AG04449 (cell line): ENCODE data around the gene RAB26.

Experiments
- CTCF ChIA-PET: fragments of 350-600 bp; formaldehyde crosslinking; extraction: SDS; loops from one replicate; lab custom pipeline; 2021; ENCODE audit warnings: antibody characterized with exemption; lab: Yijun Ruan, JAX
- POLR2A ChIA-PET: fragments of 400-600, 350-600 bp; formaldehyde crosslinking; extraction: SDS; loops from one replicate; lab custom pipeline; 2020; ENCODE audit warnings: antibody characterized with exemption, inconsistent platforms; lab: Yijun Ruan, JAX
- DNase-seq: peaks from one replicate; pipeline ENCODE4 v3.0.0-alpha.2; 2010; ENCODE audit warnings: low read depth, low spot score
- H3K4me3 ChIP-seq: 2 replicates; pipeline ENCODE4 v1.5.1; 2011; ENCODE audit warnings: low read depth, mild to moderate bottlenecking, control low read depth, low read length
- TF ChIP-seq, protein P1 (sequence below): IDR thresholded peaks from one replicate; pipeline ENCODE4 v1.5.1; 2011; ENCODE audit warnings: mild to moderate bottlenecking, moderate library complexity, low read length, control low read depth, inconsistent platforms; ENCODE audit not compliant: insufficient read depth; ENCODE audit errors: missing control alignments

The RAB26 gene

DNA sequence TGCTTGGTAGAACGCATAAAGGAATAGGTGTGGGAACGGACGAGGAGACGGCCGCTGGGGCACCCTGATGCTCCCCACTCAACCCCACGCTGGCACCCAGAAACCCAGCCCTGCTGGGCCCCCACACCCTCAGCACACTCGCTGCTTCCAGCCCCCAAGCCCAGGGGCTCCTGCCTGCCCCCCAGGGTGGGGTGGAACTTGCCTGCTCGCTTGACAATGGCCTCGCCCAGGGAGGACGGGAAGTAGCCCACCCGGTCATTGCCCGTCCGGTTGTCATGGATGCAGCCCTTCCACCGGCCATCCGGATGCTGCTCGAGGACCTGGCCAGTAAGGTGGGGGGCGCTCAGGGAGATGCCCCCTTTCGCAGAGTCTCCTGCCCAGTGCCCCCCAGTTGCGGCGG, 38.1 kb downstream of the RAB26 start:
- no peak overlapping the region for H3K4me3 ChIP-seq
- TF ChIP-seq, protein P1, sequence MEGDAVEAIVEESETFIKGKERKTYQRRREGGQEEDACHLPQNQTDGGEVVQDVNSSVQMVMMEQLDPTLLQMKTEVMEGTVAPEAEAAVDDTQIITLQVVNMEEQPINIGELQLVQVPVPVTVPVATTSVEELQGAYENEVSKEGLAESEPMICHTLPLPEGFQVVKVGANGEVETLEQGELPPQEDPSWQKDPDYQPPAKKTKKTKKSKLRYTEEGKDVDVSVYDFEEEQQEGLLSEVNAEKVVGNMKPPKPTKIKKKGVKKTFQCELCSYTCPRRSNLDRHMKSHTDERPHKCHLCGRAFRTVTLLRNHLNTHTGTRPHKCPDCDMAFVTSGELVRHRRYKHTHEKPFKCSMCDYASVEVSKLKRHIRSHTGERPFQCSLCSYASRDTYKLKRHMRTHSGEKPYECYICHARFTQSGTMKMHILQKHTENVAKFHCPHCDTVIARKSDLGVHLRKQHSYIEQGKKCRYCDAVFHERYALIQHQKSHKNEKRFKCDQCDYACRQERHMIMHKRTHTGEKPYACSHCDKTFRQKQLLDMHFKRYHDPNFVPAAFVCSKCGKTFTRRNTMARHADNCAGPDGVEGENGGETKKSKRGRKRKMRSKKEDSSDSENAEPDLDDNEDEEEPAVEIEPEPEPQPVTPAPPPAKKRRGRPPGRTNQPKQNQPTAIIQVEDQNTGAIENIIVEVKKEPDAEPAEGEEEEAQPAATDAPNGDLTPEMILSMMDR = no peak
- ChIA-PET POLR2A (no interaction called here), CTCF (no interaction called here)
- no peak for DNase-seq

DNA sequence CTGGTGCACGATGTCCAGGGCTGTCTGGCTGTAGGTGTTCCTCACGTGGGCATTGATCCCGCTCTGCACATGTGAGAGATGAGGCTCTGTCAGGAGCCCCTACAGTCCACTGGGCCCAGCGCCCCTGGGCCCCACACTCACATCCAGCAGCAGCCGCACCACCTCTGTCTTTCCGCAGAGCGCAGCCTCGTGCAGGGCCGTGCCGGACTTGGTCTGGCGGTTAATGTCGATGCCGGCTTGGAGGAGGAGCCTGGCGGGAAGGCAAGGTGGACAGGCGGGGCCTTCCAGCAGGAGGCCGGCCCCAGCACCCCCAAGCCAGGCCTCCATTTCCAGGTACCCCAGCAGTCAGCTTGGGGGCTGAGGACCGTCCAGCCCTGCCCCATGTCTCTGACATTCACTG, 38.8 kb downstream of the RAB26 start:
- TF ChIP-seq, protein P1 = no peak
- no peak for DNase-seq
- ChIA-PET CTCF (interaction anchor here (0.7 kb wide), 1 partner anchor 47 kb away, joined by 3 read pairs; no protein-coding TSS in a partner anchor), POLR2A (no interaction called here)
- no peak overlapping the region for H3K4me3 ChIP-seq

DNA sequence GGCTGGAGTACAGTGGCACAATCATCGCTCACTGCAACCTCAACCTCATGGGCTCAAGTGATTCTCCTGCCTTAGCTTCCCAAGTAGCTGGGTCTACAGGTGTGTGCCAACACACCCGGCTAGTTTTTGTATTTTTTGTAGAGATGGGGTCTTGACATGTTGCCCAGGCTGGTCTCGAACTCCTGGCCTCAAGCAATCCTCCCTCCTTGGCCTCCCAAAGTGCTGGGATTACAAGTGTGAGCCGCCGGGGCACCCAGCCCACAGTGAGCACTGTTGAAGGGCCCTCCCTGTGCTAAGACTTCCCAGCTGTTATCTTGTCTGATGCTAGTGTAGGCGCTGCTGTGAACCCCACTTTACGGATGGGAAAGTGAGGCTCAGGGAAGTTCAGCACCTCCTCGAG, 40.0 kb downstream of the RAB26 start:
- no peak for DNase-seq
- no peak overlapping the region for H3K4me3 ChIP-seq
- POLR2A ChIA-PET = interaction anchor here (0.8 to 1.4 kb wide), 2 partner anchors 17 to 33 kb away, joined by 3 to 4 read pairs; partner anchors contain the start of genes MLST8 and TRAF7
- TF ChIP-seq, protein P1 = no peak
- CTCF ChIA-PET = no interaction called here

DNA sequence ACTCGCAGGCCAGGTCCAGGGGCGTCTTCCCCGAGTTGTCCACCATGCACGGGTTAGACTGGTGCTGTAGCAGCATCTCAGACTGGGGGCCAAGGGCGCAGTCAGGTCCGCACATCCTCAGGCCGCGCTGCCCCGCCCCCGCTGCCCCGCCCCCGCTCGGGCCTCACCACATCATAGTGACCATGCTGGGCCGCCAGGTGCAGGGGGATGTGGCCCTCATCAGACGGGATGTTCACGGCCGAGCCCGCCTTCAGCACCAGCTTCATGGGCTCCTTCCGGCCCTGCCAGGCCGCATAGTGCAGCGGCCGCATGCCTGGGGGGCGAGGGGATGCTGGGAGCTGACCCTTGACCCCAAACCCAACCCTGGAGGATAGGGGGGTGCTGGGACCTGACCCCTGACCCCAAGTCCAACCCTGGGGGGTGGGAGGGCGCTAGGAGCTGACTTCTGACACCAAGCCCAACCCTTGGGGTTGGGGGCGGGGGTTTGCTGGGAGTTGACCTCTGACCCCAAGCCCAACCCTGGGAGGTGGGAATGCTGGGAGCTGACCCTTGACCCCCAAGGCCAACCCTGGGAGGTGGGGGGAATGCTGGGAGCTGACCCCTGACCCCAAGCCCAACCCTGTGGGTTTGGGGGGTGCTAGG, 40.9 kb downstream of the RAB26 start:
- TF ChIP-seq, protein P1 = no peak
- CTCF ChIA-PET = no interaction called here
- POLR2A ChIA-PET = interaction anchor here (1.0 to 1.4 kb wide), 3 partner anchors 34 to 224 kb away, joined by 3 read pairs; partner anchors contain the start of genes RPS2 and TRAF7

DNA sequence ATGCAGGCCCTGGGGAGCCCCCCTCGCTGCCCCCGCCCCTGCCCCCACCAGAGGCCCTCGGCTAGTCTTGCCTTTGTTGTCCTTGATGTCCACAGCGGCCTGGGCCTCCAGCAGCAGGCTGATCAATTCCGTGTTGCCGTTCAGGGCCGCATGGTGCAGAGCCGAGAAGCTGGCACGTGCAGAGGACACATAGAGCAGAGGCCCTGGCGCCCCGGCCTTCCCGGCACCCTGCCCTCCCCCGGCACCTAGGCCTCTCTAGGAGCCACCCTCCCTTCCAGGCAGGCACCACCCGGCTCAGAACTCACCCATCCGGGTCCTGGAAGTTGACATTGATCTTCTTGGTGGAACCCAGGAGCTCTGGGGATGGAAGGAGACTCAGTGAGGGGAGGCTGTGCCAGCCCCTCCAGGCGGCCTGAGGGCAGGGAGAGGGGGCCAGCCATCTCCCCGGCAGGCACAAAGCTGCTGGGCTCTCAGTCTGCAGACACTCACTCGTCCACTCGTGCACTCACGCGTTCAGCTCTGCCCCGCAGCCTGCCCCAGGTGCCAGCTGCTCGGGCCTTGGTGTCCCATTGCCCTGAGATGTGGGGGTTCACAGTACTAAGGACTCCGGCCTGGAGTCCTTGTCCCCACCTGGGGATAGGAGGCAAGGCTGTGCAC, 41.7 kb downstream of the RAB26 start:
- TF ChIP-seq, protein P1 = no peak
- POLR2A ChIA-PET = interaction anchor here (1.0 kb wide), 2 partner anchors 35 to 225 kb away, joined by 3 read pairs; partner anchors contain the start of genes RPS2 and TRAF7
- CTCF ChIA-PET = no interaction called here
- DNase-seq = no peak
- no peak overlapping the region for H3K4me3 ChIP-seq

More for the DNA sequence above, 40.9 kb downstream of the RAB26 start:
- H3K4me3 ChIP-seq = no peak overlapping the region
- no peak for DNase-seq
